Fibroblast of the conjunctiva (primary cell): Measurements from ENCODE around the gene NOP53.
"Not testable (repeated sequence)": the region's sequence is repeated elsewhere in the genome, so short reads cannot be mapped to it uniquely, and the experiment has no call there.

Experiments
- DNase-seq: peaks from one replicate; pipeline ENCODE4 v3.0.0-alpha.2; 2010; ENCODE audit warnings: low read depth

The NOP53 gene

GRCh38 chr19:47754206-47755064, 9.1 kb downstream of the NOP53 start:
- no peak for DNase-seq

DNA sequence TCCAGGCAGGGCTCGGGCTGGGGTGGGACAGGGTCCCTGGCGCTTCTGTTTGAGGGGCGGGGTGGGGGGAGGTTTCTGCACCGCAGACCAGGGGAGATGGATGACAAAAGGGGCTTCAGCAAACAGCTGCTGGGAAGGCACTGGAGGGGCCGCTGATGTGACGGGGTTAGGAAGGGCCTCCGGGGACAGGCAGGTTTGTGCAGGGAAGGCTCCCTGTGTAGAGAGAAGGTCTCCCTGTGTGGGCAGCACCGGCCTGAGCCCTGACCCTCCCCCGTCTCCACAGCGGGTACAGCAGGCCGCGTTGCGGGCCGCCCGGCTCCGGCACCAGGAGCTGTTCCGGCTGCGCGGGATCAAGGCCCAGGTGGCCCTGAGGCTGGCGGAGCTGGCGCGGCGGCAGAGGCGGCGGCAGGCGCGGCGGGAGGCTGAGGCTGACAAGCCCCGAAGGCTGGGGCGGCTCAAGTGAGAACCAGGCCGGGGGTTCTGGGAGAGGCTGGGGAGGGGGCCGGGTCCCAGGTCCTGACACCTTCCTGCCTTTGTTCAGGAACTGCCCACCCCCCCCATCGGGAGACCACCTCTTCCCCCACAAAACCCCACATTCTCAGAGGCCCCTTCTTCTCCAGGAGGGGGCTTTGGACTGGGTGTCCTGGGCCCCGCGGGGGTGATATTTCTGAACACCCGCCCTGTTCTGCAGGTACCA, 9.9 kb downstream of the NOP53 start:
- DNase-seq, result no peak

DNA sequence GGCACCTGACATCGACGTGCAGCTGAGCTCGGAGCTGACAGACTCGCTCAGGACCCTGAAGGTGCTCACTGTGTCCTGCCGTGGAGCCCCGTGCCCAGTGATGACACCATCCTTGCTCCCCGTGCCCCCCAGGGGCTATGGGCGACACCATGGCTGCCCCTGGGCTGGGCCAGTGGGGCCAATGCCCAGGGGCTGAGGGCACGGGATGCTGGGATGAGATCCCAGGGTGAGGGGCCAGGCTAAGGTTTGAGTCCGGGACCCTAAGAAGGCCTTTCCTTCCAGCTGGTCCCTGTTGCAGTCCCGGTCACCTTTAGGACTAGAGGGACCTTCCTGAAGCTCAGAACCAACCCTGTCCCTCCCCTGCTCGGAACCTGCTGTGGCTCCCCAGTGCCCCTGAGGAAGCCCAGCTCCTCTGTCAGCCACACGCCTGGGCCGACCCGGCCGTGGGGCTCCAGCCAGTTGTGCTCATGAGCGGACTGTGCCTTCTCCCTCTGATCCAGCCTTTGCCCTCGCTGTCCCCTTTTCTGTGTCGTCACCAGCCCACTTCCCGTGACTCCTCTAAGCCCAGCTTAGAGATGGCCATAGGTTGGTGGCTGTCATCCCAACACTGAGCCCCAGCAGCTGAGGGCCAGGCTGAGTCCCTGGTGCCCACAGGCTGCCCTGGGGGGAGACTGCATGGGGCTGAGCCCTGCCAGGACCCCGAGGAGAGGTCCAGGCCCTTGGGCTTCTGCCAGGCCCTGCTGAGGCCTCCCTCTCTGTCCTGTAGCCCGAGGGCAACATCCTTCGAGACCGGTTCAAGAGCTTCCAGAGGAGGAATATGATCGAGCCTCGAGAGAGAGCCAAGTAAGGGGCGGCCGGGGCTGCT, 10.6 kb downstream of the NOP53 start:
- DNase-seq, result no peak

- DNase-seq, result no peak
These were observed 11.2 kb downstream of the NOP53 start for GRCh38 chr19:47756627-47756929.

DNA sequence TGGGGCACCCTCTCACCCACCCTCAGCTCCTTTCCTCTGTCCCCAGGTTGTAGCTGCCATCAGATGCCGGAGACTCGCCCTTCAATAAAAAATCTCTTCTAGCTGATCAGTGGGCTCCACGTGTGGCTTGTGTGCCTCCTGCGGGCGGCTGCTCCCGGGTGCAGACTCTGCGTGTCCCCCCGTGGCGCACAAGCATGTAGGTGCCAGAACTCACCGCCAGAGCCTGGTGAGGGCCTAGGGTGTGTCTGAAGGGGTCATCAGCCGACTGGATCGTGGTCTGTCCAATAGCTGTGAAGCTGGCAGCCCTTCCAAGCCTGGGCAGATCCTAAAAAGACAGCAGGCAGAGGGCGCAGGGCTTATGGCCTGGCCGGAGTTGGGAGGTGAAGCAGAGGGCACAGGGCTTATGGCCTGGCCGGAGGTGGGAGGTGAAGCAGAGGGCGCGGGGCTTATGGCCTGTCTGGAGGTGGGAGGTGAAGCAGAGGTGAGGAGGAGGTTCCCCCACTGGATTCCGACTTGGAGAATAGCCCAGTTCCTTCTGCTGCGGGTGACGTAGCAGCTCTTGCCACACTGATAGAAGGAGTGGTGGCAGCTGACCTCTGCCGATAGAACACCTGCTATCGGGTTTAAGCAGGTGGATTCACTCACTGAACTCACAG, 11.7 kb downstream of the NOP53 start:
- no peak for DNase-seq

- no peak for DNase-seq
These were observed 12.5 kb downstream of the NOP53 start for GRCh38 chr19:47757617-47758442.

DNA sequence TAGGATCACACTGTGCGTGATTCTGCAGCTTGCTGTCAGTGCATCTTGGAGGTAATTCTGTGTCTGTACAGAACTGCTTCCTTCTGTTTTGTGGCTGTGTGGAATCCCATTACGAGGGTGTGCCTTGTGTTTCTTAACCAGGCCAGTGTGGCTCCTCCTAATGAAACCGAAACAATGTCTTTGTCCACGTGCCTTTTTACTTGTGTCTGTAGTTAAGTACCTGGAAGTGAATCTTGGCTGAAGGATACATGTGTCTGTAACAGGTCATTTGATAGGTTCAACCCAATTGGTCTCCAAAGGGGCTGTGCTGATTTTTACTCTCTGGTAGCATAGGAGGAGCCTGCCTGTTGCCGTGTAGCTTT, 13.1 kb downstream of the NOP53 start:
- DNase-seq, result no peak

DNA sequence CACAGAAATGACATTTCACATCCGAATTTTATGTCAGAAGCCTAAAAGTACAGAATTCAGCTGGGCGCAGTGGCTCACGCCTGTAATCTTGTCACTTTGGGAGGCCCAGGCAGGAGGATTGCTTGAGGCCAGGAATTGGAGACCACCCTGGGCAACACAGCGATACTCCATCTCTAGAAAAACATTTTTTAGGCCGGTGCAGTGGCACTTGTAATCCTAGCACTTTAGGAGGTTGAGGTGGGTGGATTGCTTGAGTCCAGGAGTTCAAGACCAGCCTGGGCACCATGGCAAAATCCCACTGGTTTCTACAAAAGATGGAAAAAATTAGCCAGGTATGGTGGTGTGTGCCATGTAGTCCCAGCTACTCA, 15.3 kb downstream of the NOP53 start:
- no peak for DNase-seq

GRCh38 chr19:47761566-47761965, 16.2 kb downstream of the NOP53 start:
- DNase-seq, result no peak

DNA sequence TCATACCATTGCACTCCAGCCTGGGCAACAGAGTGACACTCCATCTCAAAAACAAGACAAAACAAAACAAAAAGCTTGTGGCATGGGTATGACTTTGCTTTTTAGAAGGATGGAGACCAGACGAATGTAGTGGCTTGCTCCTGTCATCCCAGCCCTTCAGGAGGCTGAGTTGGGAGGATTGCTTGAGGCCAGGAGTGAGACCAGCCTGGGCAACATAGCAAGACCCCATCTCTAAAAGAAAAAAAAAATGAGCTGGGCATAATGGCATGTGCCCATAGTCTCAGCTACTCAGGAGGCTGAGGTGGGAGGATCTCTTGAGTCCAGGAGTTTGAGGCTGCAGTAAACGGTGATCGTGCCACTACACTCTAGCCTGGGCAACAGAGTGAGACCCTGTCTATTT, 16.8 kb downstream of the NOP53 start:
- no peak for DNase-seq

- DNase-seq, result no peak
These were observed 17.4 kb downstream of the NOP53 start for GRCh38 chr19:47762615-47763308.

- not testable (repeated sequence) for DNase-seq
These were observed 19.4 kb downstream of the NOP53 start for GRCh38 chr19:47764705-47765104.

- no peak for DNase-seq
These were observed 20.4 kb downstream of the NOP53 start for GRCh38 chr19:47765523-47766358.

GRCh38 chr19:47766359-47766620, 20.9 kb downstream of the NOP53 start:
- no peak for DNase-seq

DNA sequence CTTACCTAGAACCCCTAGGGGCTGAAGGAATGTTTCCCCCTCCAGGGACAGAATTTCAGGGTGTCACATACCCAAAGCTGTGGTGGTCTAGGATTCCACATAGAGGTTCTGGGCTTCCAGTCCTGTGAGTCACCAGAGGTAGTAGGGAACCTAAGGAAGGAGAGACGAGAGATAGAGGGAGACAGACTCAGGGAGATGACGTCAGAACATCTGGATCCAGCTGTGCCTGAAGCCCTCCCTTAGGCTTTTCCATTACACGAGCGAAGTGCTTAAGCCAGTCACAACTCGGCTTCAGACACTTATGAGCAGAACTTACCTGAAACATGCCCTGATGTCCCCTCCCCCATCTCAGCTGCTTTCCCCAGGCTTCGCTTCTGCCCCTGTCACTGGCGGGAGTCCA, 21.3 kb downstream of the NOP53 start:
- DNase-seq, result no peak

GRCh38 chr19:47767349-47767748, 22.0 kb downstream of the NOP53 start:
- no peak for DNase-seq

GRCh38 chr19:47768604-47769003, 23.3 kb downstream of the NOP53 start:
- DNase-seq, result no peak

GRCh38 chr19:47769534-47769933, 24.2 kb downstream of the NOP53 start:
- no peak for DNase-seq

DNA sequence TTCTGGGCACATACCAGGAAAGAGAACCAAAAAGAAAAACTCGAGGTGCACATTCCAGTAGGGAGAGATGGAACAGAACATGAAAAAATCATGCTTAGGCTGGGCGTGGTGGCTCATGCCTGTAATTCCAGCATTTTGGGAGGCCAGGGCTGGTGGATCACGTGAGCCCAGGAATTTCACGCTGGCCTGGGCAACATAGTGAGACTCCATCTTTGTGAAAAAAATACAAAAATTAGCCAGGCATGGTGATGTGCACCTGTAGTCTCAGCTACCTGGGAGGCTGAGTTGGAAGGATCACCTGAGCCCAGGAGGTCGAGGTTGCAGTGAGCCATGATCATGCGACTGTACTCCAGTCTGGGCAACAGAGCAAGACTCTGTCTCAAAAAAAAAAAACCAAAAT, 25.9 kb downstream of the NOP53 start:
- DNase-seq, result not testable (repeated sequence)

GRCh38 chr19:47776568-47776967, 31.2 kb downstream of the NOP53 start:
- DNase-seq, result no peak
